ENCODE data around the gene B2M. TPM values are rescaled to one million over a fixed set of nuclear protein-coding genes. Genes with fewer than 3 reads are reported as not detected.
A peak's percentile ranks its signal among the peaks of the same experiment; 100 is the strongest.
"Not testable (repeated sequence)": the region's sequence is repeated elsewhere in the genome, so short reads cannot be mapped to it uniquely, and the experiment has no call there.

B2M gene
- total and polyA plus RNA-seq, 10 of the 15 experiments (the other 5 are each of a cell fraction or from before 2014, with no cell fraction given) = 2,901 to 22,794 (median 8,374) TPM

GRCh38 chr15:44719293-44719999, 8.1 kb downstream of the B2M start (continued):
- TF ChIP-seq, protein P1, sequence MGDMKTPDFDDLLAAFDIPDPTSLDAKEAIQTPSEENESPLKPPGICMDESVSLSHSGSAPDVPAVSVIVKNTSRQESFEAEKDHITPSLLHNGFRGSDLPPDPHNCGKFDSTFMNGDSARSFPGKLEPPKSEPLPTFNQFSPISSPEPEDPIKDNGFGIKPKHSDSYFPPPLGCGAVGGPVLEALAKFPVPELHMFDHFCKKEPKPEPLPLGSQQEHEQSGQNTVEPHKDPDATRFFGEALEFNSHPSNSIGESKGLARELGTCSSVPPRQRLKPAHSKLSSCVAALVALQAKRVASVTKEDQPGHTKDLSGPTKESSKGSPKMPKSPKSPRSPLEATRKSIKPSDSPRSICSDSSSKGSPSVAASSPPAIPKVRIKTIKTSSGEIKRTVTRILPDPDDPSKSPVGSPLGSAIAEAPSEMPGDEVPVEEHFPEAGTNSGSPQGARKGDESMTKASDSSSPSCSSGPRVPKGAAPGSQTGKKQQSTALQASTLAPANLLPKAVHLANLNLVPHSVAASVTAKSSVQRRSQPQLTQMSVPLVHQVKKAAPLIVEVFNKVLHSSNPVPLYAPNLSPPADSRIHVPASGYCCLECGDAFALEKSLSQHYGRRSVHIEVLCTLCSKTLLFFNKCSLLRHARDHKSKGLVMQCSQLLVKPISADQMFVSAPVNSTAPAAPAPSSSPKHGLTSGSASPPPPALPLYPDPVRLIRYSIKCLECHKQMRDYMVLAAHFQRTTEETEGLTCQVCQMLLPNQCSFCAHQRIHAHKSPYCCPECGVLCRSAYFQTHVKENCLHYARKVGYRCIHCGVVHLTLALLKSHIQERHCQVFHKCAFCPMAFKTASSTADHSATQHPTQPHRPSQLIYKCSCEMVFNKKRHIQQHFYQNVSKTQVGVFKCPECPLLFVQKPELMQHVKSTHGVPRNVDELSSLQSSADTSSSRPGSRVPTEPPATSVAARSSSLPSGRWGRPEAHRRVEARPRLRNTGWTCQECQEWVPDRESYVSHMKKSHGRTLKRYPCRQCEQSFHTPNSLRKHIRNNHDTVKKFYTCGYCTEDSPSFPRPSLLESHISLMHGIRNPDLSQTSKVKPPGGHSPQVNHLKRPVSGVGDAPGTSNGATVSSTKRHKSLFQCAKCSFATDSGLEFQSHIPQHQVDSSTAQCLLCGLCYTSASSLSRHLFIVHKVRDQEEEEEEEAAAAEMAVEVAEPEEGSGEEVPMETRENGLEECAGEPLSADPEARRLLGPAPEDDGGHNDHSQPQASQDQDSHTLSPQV (IDR thresholded peaks at IDR 0.05) = no peak
- TF ChIP-seq SUPT20H (IDR thresholded peaks at IDR 0.05; ENCODE audit: borderline replicate concordance, control insufficient read depth, low read depth, low read length) = no peak
- TF ChIP-seq SRF (IDR thresholded peaks at IDR 0.05; ENCODE audit: low read depth in 2 of 2, low read length in 2 of 2) = no peak
- TF ChIP-seq KLF5 (IDR thresholded peaks at IDR 0.05; ENCODE audit: partially characterized antibody) = peak; percentile 27
- peak; percentile 97 for TF ChIP-seq ZBED1 (IDR thresholded peaks at IDR 0.05; ENCODE audit: borderline replicate concordance)

GRCh38 chr15:44720000-44720435, 8.7 kb downstream of the B2M start:
- 0 out of 2 replicates have a peak overlapping the region, but pooled peaks have one; percentile 51 for H3K4me2 ChIP-seq (ENCODE audit: control insufficient read depth, insufficient read depth)
- SMC1A ChIA-PET (ENCODE audit: uncharacterized antibody, unreplicated experiment) = interaction anchor here (0.9 to 19.0 kb wide), 3 partner anchors 11 to 121 kb away, joined by 3 to 637 read pairs (median 87); partner anchors contain the start of genes SPG11 and TRIM69
- intact Hi-C loops (cut with micrococcal nuclease; ENCODE audit: unreplicated experiment) = loop anchor here (5.0 kb wide), 1 partner anchor 973 kb away; the partner anchor contains the start of gene PDIA3
- peak overlapping the region; percentile 83 for H3K27ac ChIP-seq (ENCODE audit: control insufficient read depth, insufficient read depth)
- not testable (repeated sequence) for ATAC-seq; H2AFZ ChIP-seq (ENCODE audit: control insufficient read depth, low read depth, low read length); H3K27me3 ChIP-seq (replicated peaks in 1 of 2; ENCODE audit: control insufficient read depth in 2 of 2, insufficient read depth in 2 of 2, low read length in 1 of 2); H3K9me3 ChIP-seq (replicated peaks; ENCODE audit: control insufficient read depth, insufficient read depth, low read length); DNase-seq (ENCODE audit: low read depth, low spot score); H3K9ac ChIP-seq (ENCODE audit: control insufficient read depth, insufficient read depth, low read length); FAIRE-seq; H3K4me3 ChIP-seq; BruUV-seq (replicated peaks)
- 71% methylated on average over 8 of the region's 8 CpGs for WGBS (ENCODE audit: insufficient coverage, insufficient replicate concordance, low lambda C conversion rate, missing lambda C conversion rate)
- peaks cover 80% of the 10 kb centered on the region for H3K4me1 ChIP-seq (ENCODE audit: control insufficient read depth, insufficient read depth, low read length)
- POLR2A ChIA-PET = interaction anchor here (7.3 to 24.8 kb wide), 3 partner anchors 8 to 55 kb away, joined by 79 to 718 read pairs (median 255); partner anchors contain the start of genes B2M, PATL2, SPG11 and TRIM69
- peaks cover 59% of the 10 kb centered on the region for H3K79me2 ChIP-seq (ENCODE audit: control insufficient read depth, insufficient read depth, low read length)
- peaks cover 19 to 39% of the 10 kb centered on the region in 2 experiments for H3K36me3 ChIP-seq (ENCODE audit: control insufficient read depth in 2 of 2, insufficient read depth in 2 of 2, low read length in 1 of 2)
- RAD21 ChIA-PET (ENCODE audit: unreplicated experiment) = interaction anchor here (2.5 to 19.7 kb wide), 3 partner anchors 6 to 56 kb away, joined by 10 to 653 read pairs (median 653); partner anchors contain the start of genes B2M, PATL2, SPG11 and TRIM69
- in situ Hi-C loops (cut with MboI) = loop anchor here (10.0 kb wide), 1 partner anchor 925 kb away; the partner anchor contains the start of gene SERF2
- CTCF ChIA-PET = interaction anchor here (1.7 to 3.5 kb wide), 3 partner anchors 8 to 57 kb away, joined by 15 to 37 read pairs (median 29); partner anchors contain the start of genes B2M, PATL2, SPG11 and TRIM69
- H4K20me1 ChIP-seq (ENCODE audit: control insufficient read depth, insufficient read depth) = peaks cover 17% of the 10 kb centered on the region
- TF ChIP-seq POLR2AphosphoS5 (IDR thresholded peaks at IDR 0.05; ENCODE audit: low read length) = peak; percentile 68
- TF ChIP-seq ZBTB11 (CRISPR knock-in tag; IDR thresholded peaks at IDR 0.05) = 0 out of 2 replicates have a peak, but pooled peaks have one; percentile 14
- TF ChIP-seq ZNF24 (IDR thresholded peaks at IDR 0.05) = 0 out of 2 replicates have a peak, but pooled peaks have one; percentile 38
- 0 out of 2 replicates have a peak, but pooled peaks have one; percentile 14 for TF ChIP-seq TARDBP (IDR thresholded peaks at IDR 0.05; ENCODE audit: borderline replicate concordance)
- peak; percentile 27; the same call in 1 of the 2 replicates for TF ChIP-seq POLR2AphosphoS2 (IDR thresholded peaks at IDR 0.05; ENCODE audit: low read depth, low read length)
- TF ChIP-seq SMARCA5 (IDR thresholded peaks at IDR 0.05) = 0 out of 2 replicates have a peak, but pooled peaks have one; percentile 47
- TF ChIP-seq POLR2A (IDR thresholded peaks at IDR 0.05; ENCODE audit: low read depth, low read length) = peak; percentile 41; the same call in 1 of the 2 replicates
